ENCODE data around the gene CCDC12. TPM values are rescaled to one million over a fixed set of nuclear protein-coding genes. Genes with fewer than 3 reads are reported as not detected.
A peak's percentile ranks its signal among the peaks of the same experiment; 100 is the strongest.

CCDC12 gene
- total RNA-seq, 2 donors from 2014 or later, result 46.7 to 47.8 TPM

- H3K27me3 Mint-ChIP-seq (ENCODE audit: insufficient read depth), result peaks cover 88% of the 10 kb centered on the region
Measured at GRCh38 chr3:46890132-46890531, 86.4 kb downstream of the CCDC12 start.

GRCh38 chr3:46889381-46890110, 87.0 kb downstream of the CCDC12 start:
- no peaks in the 10 kb centered on the region for H3K9me3 ChIP-seq (ENCODE audit: control insufficient read depth, low read length)
- 94% methylated on average over 6 of the region's 6 CpGs; no CpG with 5 or more reads in 1 of the 2 experiments for WGBS, 2 experiments (ENCODE audit: insufficient coverage in 1 of 2, insufficient read length in 1 of 2)
- H3K4me3 ChIP-seq (ENCODE audit: low read length), result no peak overlapping the region
- no peaks in the 10 kb centered on the region for H3K36me3 ChIP-seq (ENCODE audit: control insufficient read depth, insufficient read depth, low read length)
- H3K9ac ChIP-seq (ENCODE audit: extremely low read depth, low read length, poor library complexity, severe bottlenecking), result no peak overlapping the region
- Mint-ChIP-seq H3K27me3 (ENCODE audit: insufficient read depth) (peaks cover 93% of the 10 kb centered on the region), H3K4me1 (peaks cover 8% of the 10 kb centered on the region), H3K36me3 (ENCODE audit: low read depth) (no peaks in the 10 kb centered on the region), H3K9me3 (no peaks in the 10 kb centered on the region), H3K27ac (no peak overlapping the region), H3K4me3 (no peak overlapping the region)
- no peak overlapping the region for H3K27ac ChIP-seq (ENCODE audit: low read depth, low read length)
- H3K27me3 ChIP-seq (ENCODE audit: control insufficient read depth, insufficient read depth, low read length, poor library complexity, severe bottlenecking), result peaks cover 49% of the 10 kb centered on the region
- DNase-seq, result no peak
- TF ChIP-seq CTCF (conservative IDR thresholded peaks at IDR 0.05), result no peak
- peaks cover 5% of the 10 kb centered on the region for H3K4me1 ChIP-seq (ENCODE audit: control insufficient read depth, insufficient read depth, low read length)

More at GRCh38 chr3:46890132-46890531, 86.4 kb downstream of the CCDC12 start:
- DNase-seq, result no peak
- no peaks in the 10 kb centered on the region for H3K9me3 Mint-ChIP-seq
- peaks cover 5% of the 10 kb centered on the region for H3K4me1 ChIP-seq (ENCODE audit: control insufficient read depth, insufficient read depth, low read length)
- no peak overlapping the region for H3K27ac Mint-ChIP-seq
- TF ChIP-seq CTCF (conservative IDR thresholded peaks at IDR 0.05), result no peak
- peaks cover 43% of the 10 kb centered on the region for H3K27me3 ChIP-seq (ENCODE audit: control insufficient read depth, insufficient read depth, low read length, poor library complexity, severe bottlenecking)
- H3K9ac ChIP-seq (ENCODE audit: extremely low read depth, low read length, poor library complexity, severe bottlenecking), result no peak overlapping the region
- H3K36me3 Mint-ChIP-seq (ENCODE audit: low read depth), result no peaks in the 10 kb centered on the region
- WGBS, 2 experiments (ENCODE audit: insufficient coverage in 1 of 2, insufficient read length in 1 of 2), result 80 to 86% methylated on average over 1 of the region's 1 CpG
- H3K9me3 ChIP-seq (ENCODE audit: control insufficient read depth, low read length), result no peaks in the 10 kb centered on the region
- peaks cover 8% of the 10 kb centered on the region for H3K4me1 Mint-ChIP-seq
- no peak overlapping the region for H3K4me3 ChIP-seq (ENCODE audit: low read length)
- H3K36me3 ChIP-seq (ENCODE audit: control insufficient read depth, insufficient read depth, low read length), result no peaks in the 10 kb centered on the region
- no peak overlapping the region for H3K27ac ChIP-seq (ENCODE audit: low read depth, low read length)
- no peak overlapping the region for H3K4me3 Mint-ChIP-seq

- peaks cover 57% of the 10 kb centered on the region for H3K27me3 ChIP-seq (ENCODE audit: control insufficient read depth, insufficient read depth, low read length, poor library complexity, severe bottlenecking)
- no peak for TF ChIP-seq CTCF (conservative IDR thresholded peaks at IDR 0.05)
Measured at GRCh38 chr3:46888705-46889104, 87.8 kb downstream of the CCDC12 start.

More at GRCh38 chr3:46888705-46889104, 87.8 kb downstream of the CCDC12 start:
- no peak overlapping the region for H3K4me3 ChIP-seq (ENCODE audit: low read length)
- Mint-ChIP-seq H3K36me3 (ENCODE audit: low read depth) (no peaks in the 10 kb centered on the region), H3K27me3 (ENCODE audit: insufficient read depth) (peaks cover 96% of the 10 kb centered on the region), H3K4me3 (no peak overlapping the region), H3K4me1 (peaks cover 13% of the 10 kb centered on the region), H3K27ac (no peak overlapping the region), H3K9me3 (no peaks in the 10 kb centered on the region)
- H3K9me3 ChIP-seq (ENCODE audit: control insufficient read depth, low read length), result no peaks in the 10 kb centered on the region
- H3K9ac ChIP-seq (ENCODE audit: extremely low read depth, low read length, poor library complexity, severe bottlenecking), result no peak overlapping the region
- DNase-seq, result peak; percentile 61
- no peak overlapping the region for H3K27ac ChIP-seq (ENCODE audit: low read depth, low read length)
- H3K4me1 ChIP-seq (ENCODE audit: control insufficient read depth, insufficient read depth, low read length), result peaks cover 5% of the 10 kb centered on the region
- WGBS, 2 experiments (ENCODE audit: insufficient coverage in 1 of 2, insufficient read length in 1 of 2), result 78 to 81% methylated on average over 2 to 13 of the region's 13 CpGs
- no peaks in the 10 kb centered on the region for H3K36me3 ChIP-seq (ENCODE audit: control insufficient read depth, insufficient read depth, low read length)
